Gastrocnemius medialis (tissue), 4 donors: ENCODE data around the gene FERMT1. TPM values are rescaled to one million over a fixed set of nuclear protein-coding genes. Genes with fewer than 3 reads are reported as not detected.

Source experiments
- ATAC-seq, 2 donors: fragments of 150-250 bp; one replicate each; pipeline ENCODE4 v1.9.1; 2016
- DNase-seq, 2 donors: peaks; one replicate each; pipeline ENCODE4 v3.0.0-alpha.2; 2019
- H3K27ac ChIP-seq, 4 donors: fragments of 200-600 bp; sonication (generic); 1 replicate in 1 of 4; 2 replicates in 3 of 4; pipeline ENCODE4 v1.5.1; 2016 to 2018; ENCODE audit warnings: mild to moderate bottlenecking in 2 of 4, moderate library complexity in 1 of 4
- H3K27me3 ChIP-seq, 3 donors: fragments of 200-600 bp; sonication (generic) in 2 of 3; 1 replicate in 1 of 3; 2 replicates in 2 of 3; pipeline versions ENCODE4 v1.5.1 to v1.6.0; 2016 to 2019; ENCODE audit warnings: mild to moderate bottlenecking in 1 of 3, moderate library complexity in 1 of 3
- H3K36me3 ChIP-seq, 2 donors: fragments of 200-600 bp; sonication (generic) in 1 of 2; one replicate each; pipeline ENCODE4 v1.5.1; 2017 to 2018
- H3K4me1 ChIP-seq, 2 donors: fragments of 200-600 bp; sonication (generic) in 1 of 2; one replicate each; pipeline ENCODE4 v1.5.1; 2016 to 2017; ENCODE audit warnings: mild to moderate bottlenecking in 2 of 2
- H3K4me3 ChIP-seq, 4 donors: fragments of 200-600 bp; sonication (generic) in 3 of 4; 1 replicate in 1 of 4; 2 replicates in 3 of 4; pipeline ENCODE4 v1.5.1; 2016 to 2019; ENCODE audit warnings: mild to moderate bottlenecking in 2 of 4
- H3K9me3 ChIP-seq, 3 donors: fragments of 200-600 bp; sonication (generic) in 2 of 3; 1 replicate in 1 of 3; 2 replicates in 2 of 3; pipeline ENCODE4 v1.5.1; 2016 to 2019
- POLR2A ChIP-seq, 2 donors: fragments of 450-650 bp; IDR thresholded peaks; one replicate each; pipeline ENCODE4 v1.6.1; 2017; ENCODE audit warnings: antibody characterized with exemption in 2 of 2, mild to moderate bottlenecking in 2 of 2, moderate library complexity in 2 of 2
- in situ Hi-C, 4 donors: fragments of 200-750 bp; cut with MboI; loops; one replicate each; pipeline versions ENCODE4 v1.15.0 to v1.8.0; 2017; ENCODE audit warnings: low sequenced_read_pairs in 4 of 4
- intact Hi-C: fragments of 100-400 bp; cut with DNase I; formaldehyde crosslinking; loops from one replicate; pipeline ENCODE4 v1.15.1; 2023; ENCODE audit warnings: low total_unique reads
- total RNA-seq, 4 donors: library from RNA; depleted of rRNA; stranded (reverse); fragments of >200 nt; gene quantifications; one replicate each; pipeline versions ENCODE4 v1.1.0 to v1.2.3, GENCODE V29; 2016
- TF ChIP-seq, protein P1 (sequence below), 5 experiments: fragments of 450-650 bp in 3 of 5; fragments of 200-600 bp in 2 of 5; sonication (generic) in 2 of 5; IDR thresholded peaks in 4 of 5; conservative IDR thresholded peaks in 1 of 5; 1 replicate in 4 of 5; 2 replicates in 1 of 5; pipeline ENCODE4 v1.5.1; 2016 to 2019; ENCODE audit warnings: antibody characterized with exemption in 5 of 5, mild to moderate bottlenecking in 3 of 5, moderate library complexity in 3 of 5

The FERMT1 gene
- total RNA-seq, 4 donors from 2014 or later: 0.09 to 0.36 TPM; not detected in 2

DNA sequence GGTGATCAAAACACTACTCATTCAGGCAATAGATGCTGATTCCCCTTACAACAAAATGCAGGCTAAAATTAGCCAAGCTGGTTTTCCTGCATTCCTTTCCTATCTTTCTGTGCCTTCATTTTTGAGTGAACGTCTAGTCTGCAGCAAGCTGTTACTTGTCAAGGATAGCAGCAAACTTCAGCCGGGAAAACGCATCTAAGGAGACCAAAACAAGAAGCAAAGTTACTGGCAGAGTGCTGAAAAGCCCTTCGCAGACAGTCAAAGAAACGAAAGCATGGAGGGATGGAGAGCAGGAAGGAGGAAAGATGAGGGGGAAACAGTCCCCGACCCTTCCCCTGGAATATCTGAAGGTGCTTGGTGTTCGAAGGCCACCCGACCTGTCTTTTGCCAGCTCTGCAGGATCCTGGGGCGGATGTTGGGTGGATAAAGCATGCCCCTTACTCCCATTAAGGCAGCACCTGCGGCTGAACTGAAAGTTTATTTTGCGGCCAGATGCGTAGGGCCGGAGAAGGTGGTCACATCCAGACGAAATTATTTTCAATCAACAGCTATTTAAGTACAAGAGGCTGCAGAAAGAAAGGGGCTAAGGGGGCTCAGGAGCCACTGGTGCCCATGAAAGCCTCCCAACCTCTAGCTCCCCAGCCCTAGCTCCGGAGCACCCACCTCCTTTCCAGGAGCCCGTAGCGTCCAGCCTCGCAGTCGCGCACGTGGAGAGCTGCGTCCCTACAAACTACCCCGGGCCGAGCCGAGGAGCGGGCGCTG is 538 bp downstream of the FERMT1 start:
- Histone ChIP-seq H3K4me3 (peak overlapping the region; percentile 40 to 50 (median 48)), H3K27ac (no peak overlapping the region), H3K4me1 (peaks cover 0 to 8% of the 10 kb centered on the region in 2 donors), H3K9me3 (no peaks in the 10 kb centered on the region), H3K36me3 (no peaks in the 10 kb centered on the region), H3K27me3 (peaks cover 4 to 8% (median 5%) of the 10 kb centered on the region in 3 donors)
- ATAC-seq (no peak), DNase-seq (no peak)
- intact Hi-C loops: no loop called here
- TF ChIP-seq, protein P1, sequence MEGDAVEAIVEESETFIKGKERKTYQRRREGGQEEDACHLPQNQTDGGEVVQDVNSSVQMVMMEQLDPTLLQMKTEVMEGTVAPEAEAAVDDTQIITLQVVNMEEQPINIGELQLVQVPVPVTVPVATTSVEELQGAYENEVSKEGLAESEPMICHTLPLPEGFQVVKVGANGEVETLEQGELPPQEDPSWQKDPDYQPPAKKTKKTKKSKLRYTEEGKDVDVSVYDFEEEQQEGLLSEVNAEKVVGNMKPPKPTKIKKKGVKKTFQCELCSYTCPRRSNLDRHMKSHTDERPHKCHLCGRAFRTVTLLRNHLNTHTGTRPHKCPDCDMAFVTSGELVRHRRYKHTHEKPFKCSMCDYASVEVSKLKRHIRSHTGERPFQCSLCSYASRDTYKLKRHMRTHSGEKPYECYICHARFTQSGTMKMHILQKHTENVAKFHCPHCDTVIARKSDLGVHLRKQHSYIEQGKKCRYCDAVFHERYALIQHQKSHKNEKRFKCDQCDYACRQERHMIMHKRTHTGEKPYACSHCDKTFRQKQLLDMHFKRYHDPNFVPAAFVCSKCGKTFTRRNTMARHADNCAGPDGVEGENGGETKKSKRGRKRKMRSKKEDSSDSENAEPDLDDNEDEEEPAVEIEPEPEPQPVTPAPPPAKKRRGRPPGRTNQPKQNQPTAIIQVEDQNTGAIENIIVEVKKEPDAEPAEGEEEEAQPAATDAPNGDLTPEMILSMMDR (IDR thresholded peaks at IDR 0.05 in 4 of 5, conservative IDR thresholded peaks at IDR 0.05 in 1 of 5): no peak
- no peak for TF ChIP-seq POLR2A (IDR thresholded peaks at IDR 0.05)
- in situ Hi-C loops: no loop called here

DNA sequence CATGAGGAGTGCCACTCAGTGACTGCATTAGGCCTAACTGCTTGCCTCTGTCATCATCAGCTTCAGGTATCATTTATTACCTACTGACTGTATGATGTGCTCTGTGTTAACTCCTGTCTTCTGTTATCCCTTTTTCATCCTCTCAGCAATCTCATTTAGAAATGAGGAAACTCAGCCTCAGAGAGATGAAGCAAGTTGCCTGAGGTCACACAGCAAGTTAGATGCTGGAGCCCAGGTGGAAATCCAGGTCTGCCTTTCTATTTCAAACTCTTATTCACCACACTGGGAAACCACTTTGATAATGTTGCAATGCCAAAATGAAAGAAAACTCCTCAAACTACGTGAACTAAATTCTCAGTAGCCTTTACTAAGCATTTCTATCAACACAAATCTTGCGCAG is 1.3 kb downstream of the FERMT1 start:
- Histone ChIP-seq H3K9me3 (no peaks in the 10 kb centered on the region), H3K36me3 (no peaks in the 10 kb centered on the region), H3K4me3 (no peak overlapping the region), H3K4me1 (peaks cover 0 to 8% of the 10 kb centered on the region in 2 donors), H3K27me3 (peaks cover 4 to 8% (median 5%) of the 10 kb centered on the region in 3 donors), H3K27ac (no peak overlapping the region)
- DNase-seq (no peak), ATAC-seq (no peak)
- in situ Hi-C loops (no loop called here), intact Hi-C loops (no loop called here)
- TF ChIP-seq POLR2A (IDR thresholded peaks at IDR 0.05): no peak
- TF ChIP-seq, protein P1 (IDR thresholded peaks at IDR 0.05 in 4 of 5, conservative IDR thresholded peaks at IDR 0.05 in 1 of 5): no peak

DNA sequence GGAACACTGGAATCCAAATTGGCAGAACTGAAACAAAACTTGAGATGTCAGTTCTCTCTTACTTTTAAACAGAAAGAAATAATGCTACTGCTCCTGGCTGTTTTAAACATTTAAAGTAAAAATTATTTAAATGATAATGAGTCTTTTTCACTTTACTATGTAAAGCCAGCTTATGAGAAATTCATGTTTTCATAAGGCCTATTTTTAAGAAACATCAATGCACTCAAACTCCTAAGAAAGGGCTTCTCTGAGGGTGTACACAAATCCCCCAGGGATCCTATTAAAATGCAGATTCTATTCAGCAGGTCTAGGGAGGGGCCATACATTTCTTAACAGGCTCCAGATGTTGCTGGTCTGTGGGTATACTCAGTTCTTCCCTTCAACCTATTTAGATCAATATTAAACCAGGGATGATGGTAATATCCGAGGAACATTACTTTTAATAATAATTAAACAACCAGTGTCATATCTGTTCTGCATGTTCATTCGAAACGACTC is 2.3 kb downstream of the FERMT1 start:
- no peak for TF ChIP-seq POLR2A (IDR thresholded peaks at IDR 0.05)
- TF ChIP-seq, protein P1 (IDR thresholded peaks at IDR 0.05 in 4 of 5, conservative IDR thresholded peaks at IDR 0.05 in 1 of 5): no peak
- intact Hi-C loops: no loop called here
- Histone ChIP-seq H3K4me1 (peaks cover 0 to 8% of the 10 kb centered on the region in 2 donors), H3K4me3 (no peak overlapping the region), H3K27ac (no peak overlapping the region), H3K36me3 (no peaks in the 10 kb centered on the region), H3K27me3 (peaks cover 4 to 8% (median 5%) of the 10 kb centered on the region in 3 donors), H3K9me3 (no peaks in the 10 kb centered on the region)
- no peak for ATAC-seq
- no peak for DNase-seq
- in situ Hi-C loops: no loop called here

DNA sequence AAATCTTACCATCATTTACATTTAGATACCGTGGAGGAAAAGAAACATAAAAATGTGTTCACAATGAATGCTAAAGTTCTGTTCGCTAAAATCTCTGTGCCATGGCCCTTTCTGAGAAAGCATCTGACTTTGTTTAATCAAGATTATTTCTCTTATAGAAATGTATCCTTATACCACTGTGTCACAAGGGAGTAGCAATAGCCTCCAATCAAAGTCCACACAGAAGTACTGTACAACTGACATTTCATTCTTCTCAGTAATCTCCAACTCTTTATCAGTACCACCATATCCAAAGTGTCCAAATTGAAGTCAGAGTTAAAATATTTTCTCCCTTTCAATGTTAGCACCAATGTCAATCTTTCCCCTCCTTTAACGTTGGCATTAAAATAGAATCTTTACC is 6.1 kb downstream of the FERMT1 start:
- H3K27ac ChIP-seq: no peak overlapping the region
- in situ Hi-C loops (no loop called here), intact Hi-C loops (no loop called here)
- H3K27me3 ChIP-seq: peaks cover 0 to 3% (median 0%) of the 10 kb centered on the region in 3 donors
- no peaks in the 10 kb centered on the region for H3K9me3 ChIP-seq
- H3K4me3 ChIP-seq: no peak overlapping the region
- no peaks in the 10 kb centered on the region for H3K4me1 ChIP-seq
- ATAC-seq (no peak), DNase-seq (no peak)
- TF ChIP-seq, protein P1 (IDR thresholded peaks at IDR 0.05 in 4 of 5, conservative IDR thresholded peaks at IDR 0.05 in 1 of 5): no peak
- TF ChIP-seq POLR2A (IDR thresholded peaks at IDR 0.05): no peak
- H3K36me3 ChIP-seq: no peaks in the 10 kb centered on the region
